Measurements from ENCODE around the gene GRIN2C.
"Not testable (repeated sequence)": the region's sequence is repeated elsewhere in the genome, so short reads cannot be mapped to it uniquely, and the experiment has no call there.

The GRIN2C gene

DNA sequence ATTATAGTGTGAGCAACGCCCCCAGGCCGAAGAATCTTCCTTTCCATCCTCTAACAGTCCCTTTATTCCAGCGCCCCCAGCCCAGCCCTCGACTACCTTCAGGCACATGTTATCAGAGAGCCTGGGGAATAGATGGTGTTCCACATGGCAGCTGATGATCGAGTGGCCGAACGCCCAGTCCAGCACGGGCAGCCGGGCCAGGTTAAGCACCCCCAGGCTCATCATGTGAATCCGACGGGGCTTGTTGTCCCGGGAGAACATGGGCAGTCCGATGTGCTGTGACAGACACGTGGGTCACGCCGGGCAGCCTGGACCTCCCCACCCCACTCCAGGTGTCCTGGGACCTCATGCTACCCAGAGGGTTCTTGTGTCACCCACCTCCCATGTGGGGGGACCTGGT is 19.6 kb upstream of the GRIN2C start:
- no peak for DNase-seq (ENCODE audit: low spot score)

GRCh38 chr17:74878658-74879057 is 19.0 kb upstream of the GRIN2C start:
- no peak for DNase-seq (ENCODE audit: low spot score)

DNA sequence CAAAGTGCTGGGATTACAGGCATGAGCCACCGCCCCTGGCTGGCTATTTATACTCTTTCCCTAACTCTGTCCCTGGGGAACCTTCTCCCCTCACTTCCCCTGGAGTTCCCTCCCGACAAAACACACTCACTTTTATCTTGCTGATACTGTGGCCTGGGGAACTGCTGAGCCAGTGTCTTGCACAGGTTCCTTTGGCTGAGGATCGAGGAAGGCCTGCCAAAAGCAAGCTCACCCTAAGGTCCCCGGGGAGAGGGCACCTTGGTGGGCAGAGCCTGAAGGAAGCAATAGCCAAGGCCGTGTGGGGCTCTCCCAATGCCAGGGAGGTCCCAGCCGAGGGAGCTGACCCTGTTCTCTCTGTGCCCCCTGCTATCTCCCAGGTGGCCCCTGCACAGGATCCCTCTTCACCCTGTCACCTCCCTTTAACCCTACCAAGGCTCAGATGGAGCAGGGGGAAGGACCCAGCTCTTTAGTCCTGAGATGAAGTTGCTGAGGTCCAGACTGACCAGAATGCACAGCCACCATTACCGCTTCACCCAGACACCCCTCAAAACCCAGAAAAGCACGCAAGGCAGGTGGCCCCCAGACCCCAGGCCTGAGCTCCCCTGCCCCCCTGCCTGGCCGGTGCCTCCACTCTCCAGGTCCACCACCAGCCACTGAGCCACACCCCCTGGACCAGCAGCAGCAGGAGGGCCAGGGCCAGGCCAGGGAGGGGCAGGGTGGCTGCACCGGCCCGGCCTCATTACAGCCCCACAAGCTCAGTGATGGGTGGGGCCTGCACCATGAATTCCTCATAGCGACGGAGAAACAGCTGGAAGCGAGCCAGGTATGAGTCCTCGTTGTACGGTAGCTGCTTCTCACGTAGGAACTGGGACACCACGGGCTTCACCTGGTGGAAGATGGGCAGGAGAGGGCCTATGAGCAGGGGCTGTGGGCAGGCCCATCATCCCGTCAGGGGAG is 18.2 kb upstream of the GRIN2C start:
- DNase-seq (ENCODE audit: low spot score): no peak

DNA sequence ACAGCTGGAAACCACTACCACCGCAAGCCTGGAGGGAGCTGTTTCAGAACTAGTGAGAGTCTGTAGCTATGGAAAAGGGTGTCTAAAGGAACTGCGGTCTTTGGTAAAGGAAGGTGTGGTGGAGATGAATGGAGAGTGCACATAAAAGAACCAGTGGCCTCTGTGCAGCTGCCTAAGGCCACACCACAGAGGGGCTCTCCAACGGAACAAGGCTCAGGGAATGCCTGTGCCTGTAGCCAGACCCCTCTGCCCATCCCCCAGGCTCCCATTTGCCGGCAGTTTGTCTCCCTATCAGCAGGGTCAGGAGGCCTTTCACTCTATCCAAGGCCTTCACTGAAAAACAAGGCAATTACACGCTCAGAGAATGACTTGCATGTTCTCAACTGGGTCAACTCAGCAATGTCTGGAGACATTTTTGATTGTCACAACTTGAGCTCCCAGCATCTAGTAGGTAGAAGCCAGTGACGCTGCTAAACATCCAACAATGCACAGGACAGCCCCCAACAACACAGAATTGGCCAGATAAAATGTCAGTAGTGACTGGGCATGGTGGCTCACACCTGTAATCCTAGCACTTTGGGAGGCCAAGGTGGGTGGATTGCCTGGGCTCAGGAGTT is 16.4 kb upstream of the GRIN2C start:
- DNase-seq (ENCODE audit: low spot score): no peak

DNA sequence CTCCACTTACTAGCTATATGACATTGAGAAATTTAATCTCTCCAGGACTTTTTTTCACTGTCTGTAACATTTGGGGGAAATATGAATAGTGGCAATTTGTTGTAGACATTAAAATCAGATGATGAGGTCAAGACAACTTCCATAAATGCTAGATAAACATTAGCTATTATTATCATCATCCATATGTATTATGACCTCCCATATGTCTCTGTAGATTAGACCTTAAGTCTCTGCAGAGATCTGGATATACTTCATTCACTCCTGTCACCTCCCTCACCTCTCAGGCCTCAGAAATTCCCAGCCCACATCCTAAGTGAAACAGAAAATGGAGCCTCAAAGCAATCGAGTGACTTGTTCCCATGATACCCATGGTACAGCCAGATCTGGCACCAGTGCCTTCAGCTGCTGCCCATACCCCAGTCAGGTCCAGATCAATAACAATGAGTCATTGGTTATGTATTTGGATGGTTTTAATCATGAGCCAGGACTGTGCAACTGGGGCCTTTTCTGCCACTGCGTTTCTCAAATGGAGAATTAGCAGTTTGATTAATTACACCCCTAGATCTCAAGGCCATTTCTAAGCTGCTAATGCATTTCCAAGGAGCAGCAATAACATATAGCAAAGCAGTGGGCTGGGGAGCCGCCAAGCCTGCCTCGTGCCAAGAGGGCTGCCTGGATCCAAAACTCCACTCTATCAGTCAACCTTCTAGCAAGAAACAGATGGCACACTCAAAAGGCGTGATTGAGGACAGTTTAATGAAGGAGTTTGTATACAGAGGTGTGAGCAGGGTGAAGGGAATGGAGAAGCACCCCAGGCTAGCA is 15.7 kb upstream of the GRIN2C start:
- DNase-seq (ENCODE audit: low spot score): no peak

- DNase-seq (ENCODE audit: low spot score): no peak
Measured at GRCh38 chr17:74874615-74875037, 14.9 kb upstream of the GRIN2C start.

- DNase-seq (ENCODE audit: low spot score): peak; percentile 82
Measured at GRCh38 chr17:74873874-74874614, 14.4 kb upstream of the GRIN2C start.

DNA sequence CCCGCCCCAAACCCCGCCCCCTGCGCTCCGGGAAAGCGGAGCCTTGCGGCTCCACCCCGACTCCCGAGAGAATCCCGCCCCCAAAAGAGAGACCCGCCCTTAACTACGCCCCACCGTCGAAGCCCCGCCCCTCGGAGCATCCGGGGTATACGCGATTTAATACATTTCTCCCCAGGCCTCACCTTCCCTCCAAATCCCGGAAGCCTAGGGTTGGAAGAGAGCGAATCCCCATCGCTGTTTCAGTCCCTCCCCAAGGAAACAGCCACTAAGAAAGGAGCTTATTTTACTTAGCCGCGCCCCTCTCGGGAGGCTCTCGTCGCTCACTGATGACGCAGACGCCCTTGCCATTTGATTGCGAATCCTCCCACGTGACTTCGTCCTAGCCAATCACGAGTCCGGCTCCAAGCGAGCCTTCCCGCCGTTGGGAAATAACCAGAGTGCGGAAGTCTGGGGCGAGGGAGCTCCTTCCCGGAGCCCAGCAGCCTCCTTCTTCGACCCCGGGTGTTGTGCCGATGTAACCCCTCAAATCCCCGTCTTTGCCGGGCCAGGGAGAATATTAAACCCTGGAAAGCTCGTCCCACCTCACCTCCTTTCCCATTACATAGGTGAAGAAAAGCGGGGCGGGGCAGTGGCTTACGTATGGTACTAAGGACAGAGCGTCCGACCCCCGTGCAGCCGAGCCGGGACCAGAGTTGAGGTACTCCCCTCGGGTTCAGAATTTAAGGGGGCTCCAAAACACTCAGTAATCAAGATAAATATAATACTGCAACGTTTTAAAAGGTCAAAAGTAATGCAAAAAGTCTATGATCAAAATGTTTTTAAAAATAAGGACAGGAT is 13.6 kb upstream of the GRIN2C start:
- peak; percentile 99 for DNase-seq (ENCODE audit: low spot score)

GRCh38 chr17:74872313-74873036 is 12.8 kb upstream of the GRIN2C start, which contains the start of gene FDXR:
Gene FDXR (minus strand): TSS chr17:74872994. CDS start chr17:74872944, 50 bp downstream.
- DNase-seq (ENCODE audit: low spot score): no peak

GRCh38 chr17:74871356-74872076 is 11.8 kb upstream of the GRIN2C start:
- no peak for DNase-seq (ENCODE audit: low spot score)

DNA sequence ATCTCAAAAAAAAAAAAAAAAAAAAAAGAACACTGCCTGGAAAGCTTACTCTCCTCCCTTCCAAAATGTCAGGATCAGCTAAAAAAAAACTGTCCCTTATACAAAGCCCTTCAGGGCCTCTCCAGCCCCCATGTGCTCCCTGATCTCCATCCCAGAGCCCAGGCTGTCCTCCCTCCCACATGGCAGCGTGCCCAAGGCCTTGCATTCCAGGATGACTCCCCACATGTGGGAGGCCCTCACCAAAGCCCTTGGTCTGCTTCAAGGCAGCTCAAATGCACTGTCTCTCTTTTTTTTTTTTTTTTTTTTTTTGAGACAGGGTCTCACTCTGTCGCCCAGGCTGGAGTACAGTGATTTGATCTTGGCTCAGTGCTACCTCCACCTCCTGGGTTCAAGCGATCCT is 10.8 kb upstream of the GRIN2C start:
- DNase-seq (ENCODE audit: low spot score): peak; percentile 40

- not testable (repeated sequence) for DNase-seq (ENCODE audit: low spot score)
Measured at GRCh38 chr17:74870028-74870427, 10.3 kb upstream of the GRIN2C start.

- DNase-seq (ENCODE audit: low spot score): no peak
Measured at GRCh38 chr17:74868908-74869255, 9.2 kb upstream of the GRIN2C start.

GRCh38 chr17:74868251-74868907 is 8.7 kb upstream of the GRIN2C start:
- no peak for DNase-seq (ENCODE audit: low spot score)

DNA sequence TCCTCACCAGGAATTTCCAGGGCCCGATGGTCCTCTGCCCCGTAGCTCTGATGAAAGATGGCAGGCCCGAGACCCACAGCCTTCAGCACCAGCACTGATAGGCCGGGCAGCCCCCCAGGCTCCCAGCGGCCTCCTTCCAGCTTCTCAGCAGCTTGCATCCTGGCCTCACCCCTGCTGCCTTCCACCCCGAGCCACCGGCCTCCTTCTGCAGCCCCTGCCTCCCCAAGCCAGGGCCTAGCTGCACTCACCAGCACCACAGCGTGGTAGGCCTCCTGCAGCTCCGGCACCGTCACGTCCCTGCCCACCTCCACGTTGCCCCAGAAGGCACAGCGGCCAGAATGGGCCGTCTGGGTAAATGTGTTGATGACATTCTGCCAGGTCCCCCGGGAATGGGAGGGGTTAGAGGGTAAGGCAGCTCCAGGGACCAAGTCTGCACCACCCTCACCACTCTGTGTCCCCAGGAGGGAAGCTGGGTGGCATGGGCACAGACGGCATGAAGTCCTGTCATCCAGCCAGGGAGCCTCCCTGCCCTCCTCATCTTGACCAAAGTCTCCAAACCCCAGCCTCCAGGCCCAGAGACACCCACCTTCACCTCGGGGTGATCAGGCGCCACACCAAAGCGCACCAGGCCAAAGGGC is 6.6 kb upstream of the GRIN2C start:
- DNase-seq (ENCODE audit: low spot score): no peak

DNA sequence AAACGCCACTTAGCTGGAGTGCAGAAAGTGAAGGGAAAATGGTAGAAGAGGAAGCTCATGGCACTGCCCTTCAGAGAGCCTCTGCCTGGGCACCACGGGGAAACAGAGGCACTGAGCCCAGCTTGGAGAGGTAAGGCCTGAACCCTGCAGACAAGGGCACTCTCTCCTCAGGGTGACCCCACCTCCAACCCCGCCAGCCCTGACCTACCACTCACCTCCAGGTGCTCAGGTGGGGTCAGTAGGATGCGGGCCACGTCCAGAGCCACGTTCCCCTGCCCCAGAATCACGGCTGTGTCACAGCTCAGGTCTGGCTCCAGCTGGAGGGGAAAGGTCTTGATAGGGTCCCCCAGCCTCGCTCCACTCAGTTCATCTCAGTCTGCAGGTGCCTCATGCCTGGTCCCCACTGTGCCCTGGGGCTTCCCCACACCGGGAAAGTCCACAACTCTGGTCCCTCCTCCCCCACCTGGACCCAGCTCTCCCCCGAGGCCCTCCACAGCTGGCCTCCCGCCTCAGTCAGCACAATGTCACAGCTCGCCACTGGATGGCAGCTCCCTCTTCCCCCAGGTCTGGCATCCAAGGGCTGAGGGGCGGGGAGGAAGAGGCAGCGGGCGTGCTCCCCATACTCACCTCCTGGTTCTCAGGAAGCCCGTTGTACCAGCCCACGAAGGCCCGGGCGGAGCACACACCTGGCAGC is 6.0 kb upstream of the GRIN2C start:
- no peak for DNase-seq (ENCODE audit: low spot score)

DNA sequence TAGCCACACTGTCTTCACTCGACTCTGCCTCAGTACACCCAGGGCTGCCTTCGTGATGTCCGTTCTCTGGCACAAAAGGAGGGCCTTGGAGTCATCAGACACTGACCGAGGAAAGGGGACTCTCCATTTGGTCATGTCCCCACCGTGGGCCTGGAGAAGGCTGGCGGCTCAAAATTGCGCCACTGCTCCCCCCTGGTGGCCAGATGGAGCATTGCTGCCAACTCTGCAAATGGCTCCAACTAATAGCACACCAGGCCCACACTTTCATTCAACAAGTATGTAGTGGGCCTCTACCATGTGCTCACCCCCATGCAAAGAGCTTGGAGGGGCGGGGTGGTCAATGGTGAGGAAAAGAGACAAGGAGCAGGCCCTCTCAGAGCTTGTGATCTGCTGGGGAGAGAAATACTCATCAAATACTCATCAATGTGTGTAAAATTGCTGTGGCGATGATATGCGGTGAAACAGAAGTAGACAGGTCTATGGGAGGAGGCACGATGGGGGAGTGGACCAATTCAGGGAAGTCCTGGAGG is 5.2 kb upstream of the GRIN2C start:
- DNase-seq (ENCODE audit: low spot score): peak; percentile 61

All from RKO (cell line).